ENCODE results near the gene PPP1R12B.
"Not testable (repeated sequence)": the region's sequence is repeated elsewhere in the genome, so short reads cannot be mapped to it uniquely, and the experiment has no call there.

PPP1R12B gene

GRCh38 chr1:202430111-202430510 lies 81.6 kb downstream of the PPP1R12B start:
- H3K4me3 ChIP-seq (ENCODE audit: low read length); DNase-seq (ENCODE audit: low read depth, low spot score): not testable (repeated sequence)

- DNase-seq (ENCODE audit: low read depth, low spot score); H3K4me3 ChIP-seq (ENCODE audit: low read length): not testable (repeated sequence)
These were observed 83.8 kb downstream of the PPP1R12B start for GRCh38 chr1:202432338-202432737.

GRCh38 chr1:202433155-202434043 lies 84.9 kb downstream of the PPP1R12B start:
- no peak for DNase-seq (ENCODE audit: low read depth, low spot score)
- H3K4me3 ChIP-seq (ENCODE audit: low read length): no peak overlapping the region

- no peak overlapping the region for H3K4me3 ChIP-seq (ENCODE audit: low read length)
- no peak for DNase-seq (ENCODE audit: low read depth, low spot score)
These were observed 85.6 kb downstream of the PPP1R12B start for GRCh38 chr1:202434059-202434458.

- H3K4me3 ChIP-seq (ENCODE audit: low read length): no peak overlapping the region
- no peak for DNase-seq (ENCODE audit: low read depth, low spot score)
These were observed 90.1 kb downstream of the PPP1R12B start for GRCh38 chr1:202438393-202439174.

GRCh38 chr1:202439308-202439707 lies 90.8 kb downstream of the PPP1R12B start:
- H3K4me3 ChIP-seq (ENCODE audit: low read length): no peak overlapping the region
- no peak for DNase-seq (ENCODE audit: low read depth, low spot score)

GRCh38 chr1:202448140-202448539 lies 99.6 kb downstream of the PPP1R12B start:
- not testable (repeated sequence) for DNase-seq (ENCODE audit: low read depth, low spot score); H3K4me3 ChIP-seq (ENCODE audit: low read length)

- not testable (repeated sequence) for DNase-seq (ENCODE audit: low read depth, low spot score); H3K4me3 ChIP-seq (ENCODE audit: low read length)
These were observed 103.1 kb downstream of the PPP1R12B start for GRCh38 chr1:202451641-202452040.

GRCh38 chr1:202452508-202452907 lies 104.0 kb downstream of the PPP1R12B start:
- no peak overlapping the region for H3K4me3 ChIP-seq (ENCODE audit: low read length)
- no peak for DNase-seq (ENCODE audit: low read depth, low spot score)

GRCh38 chr1:202456372-202457169 lies 108.1 kb downstream of the PPP1R12B start:
- not testable (repeated sequence) for DNase-seq (ENCODE audit: low read depth, low spot score); H3K4me3 ChIP-seq (ENCODE audit: low read length)

- not testable (repeated sequence) for H3K4me3 ChIP-seq (ENCODE audit: low read length); DNase-seq (ENCODE audit: low read depth, low spot score)
These were observed 110.2 kb downstream of the PPP1R12B start for GRCh38 chr1:202458651-202459050.

GRCh38 chr1:202459470-202460142 lies 111.1 kb downstream of the PPP1R12B start:
- not testable (repeated sequence) for DNase-seq (ENCODE audit: low read depth, low spot score); H3K4me3 ChIP-seq (ENCODE audit: low read length)

GRCh38 chr1:202460143-202460495 lies 111.6 kb downstream of the PPP1R12B start:
- DNase-seq (ENCODE audit: low read depth, low spot score); H3K4me3 ChIP-seq (ENCODE audit: low read length): not testable (repeated sequence)

GRCh38 chr1:202462342-202463076 lies 114.0 kb downstream of the PPP1R12B start:
- H3K4me3 ChIP-seq (ENCODE audit: low read length): no peak overlapping the region
- DNase-seq (ENCODE audit: low read depth, low spot score): peak; percentile 82

GRCh38 chr1:202464153-202464742 lies 115.7 kb downstream of the PPP1R12B start:
- H3K4me3 ChIP-seq (ENCODE audit: low read length): not testable (repeated sequence)
- DNase-seq (ENCODE audit: low read depth, low spot score): peak; percentile 37

GRCh38 chr1:202465644-202466270 lies 117.3 kb downstream of the PPP1R12B start:
- not testable (repeated sequence) for H3K4me3 ChIP-seq (ENCODE audit: low read length)

GRCh38 chr1:202466339-202466738 lies 117.8 kb downstream of the PPP1R12B start:
- DNase-seq (ENCODE audit: low read depth, low spot score); H3K4me3 ChIP-seq (ENCODE audit: low read length): not testable (repeated sequence)

More at GRCh38 chr1:202465644-202466270, 117.3 kb downstream of the PPP1R12B start:
- not testable (repeated sequence) for DNase-seq (ENCODE audit: low read depth, low spot score)
